IMR-90 (cell line): Measurements from ENCODE around the gene ZBED2. TPM values are rescaled to one million over a fixed set of nuclear protein-coding genes. Genes with fewer than 3 reads are reported as not detected.

Experiments
- ATAC-seq: fragments of 200-7000 bp; cut with Tn5 transposase; 2 replicates; pipeline ENCODE4 v1.9.1; 2020; ENCODE audit warnings: low read depth, mild to moderate bottlenecking, moderate library complexity
- BruUV-seq: library from RNA; stranded (reverse); fragments of 400-500 nt; replicated peaks from 2 replicates; lab custom pipeline; 2021; lab: Mats Ljungman, UMichigan
- CTCF ChIA-PET: fragments of 300-600 bp; formaldehyde crosslinking; extraction: SDS; loops from one replicate; lab custom pipeline; 2021; ENCODE audit warnings: antibody characterized with exemption; lab: Yijun Ruan, JAX
- POLR2A ChIA-PET: fragments of 300-600 bp; sonication (Branson Sonifier 250); formaldehyde crosslinking; loops from one replicate; lab custom pipeline; 2022; ENCODE audit warnings: antibody characterized with exemption; ENCODE audit not compliant: unreplicated experiment; lab: Charles Lee
- DNase-seq: peaks from one replicate; pipeline ENCODE4 v3.0.0; 2013
- H2AFZ ChIP-seq: replicated peaks from 2 replicates; pipeline ENCODE3; 2013; ENCODE audit warnings: low read length, mild to moderate bottlenecking; ENCODE audit not compliant: poor library complexity
- H2AK5ac ChIP-seq: 2 replicates; pipeline ENCODE4 v1.6.1; 2013; ENCODE audit warnings: low read depth, low read length, inconsistent platforms
- H2AK9ac ChIP-seq: replicated peaks from 2 replicates; pipeline ENCODE3; 2013; ENCODE audit warnings: mild to moderate bottlenecking, low read depth, low read length, moderate library complexity; ENCODE audit not compliant: poor library complexity
- H2BK120ac ChIP-seq: 2 replicates; pipeline ENCODE4 v1.6.1; 2013; ENCODE audit warnings: low read depth, low read length, inconsistent platforms
- H2BK15ac ChIP-seq: 3 replicates; pipeline ENCODE4 v1.6.1; 2013; ENCODE audit warnings: low read depth, low read length, inconsistent platforms
- H2BK20ac ChIP-seq: 2 replicates; pipeline ENCODE4 v1.6.1; 2013; ENCODE audit warnings: low read depth, mild to moderate bottlenecking, inconsistent platforms, low read length, moderate library complexity
- H2BK5ac ChIP-seq: 2 replicates; pipeline ENCODE4 v1.6.1; 2013; ENCODE audit warnings: mild to moderate bottlenecking, low read depth, low read length, inconsistent platforms; ENCODE audit not compliant: poor library complexity, severe bottlenecking
- H3K14ac ChIP-seq: replicated peaks from 2 replicates; pipeline ENCODE4 v1.6.1; 2013; ENCODE audit warnings: low read depth, low read length, inconsistent platforms
- H3K18ac ChIP-seq: 2 replicates; pipeline ENCODE4 v1.6.1; 2013; ENCODE audit warnings: low read depth, low read length, control low read depth
- H3K23ac ChIP-seq: 2 replicates; pipeline ENCODE4 v1.6.1; 2013; ENCODE audit warnings: low read depth, low read length, inconsistent platforms
- H3K27ac ChIP-seq: 2 replicates; pipeline ENCODE4 v1.5.1; 2013; ENCODE audit warnings: mild to moderate bottlenecking, control low read depth, low read length; ENCODE audit not compliant: insufficient read depth
- H3K27me3 ChIP-seq: 2 replicates; pipeline ENCODE4 v1.6.1; 2013; ENCODE audit warnings: low read length; ENCODE audit not compliant: control insufficient read depth, insufficient read depth
- H3K36me3 ChIP-seq: 2 replicates; pipeline ENCODE4 v1.6.1; 2013; ENCODE audit warnings: low read length, mixed read lengths; ENCODE audit not compliant: control insufficient read depth, insufficient read depth
- H3K4ac ChIP-seq: 2 replicates; pipeline ENCODE4 v1.6.1; 2013; ENCODE audit warnings: low read depth, low read length, inconsistent platforms
- H3K4me1 ChIP-seq: 2 replicates; pipeline ENCODE4 v1.6.1; 2013; ENCODE audit warnings: low read length, mixed read lengths; ENCODE audit not compliant: control insufficient read depth, insufficient read depth
- H3K4me2 ChIP-seq: 2 replicates; pipeline ENCODE4 v1.6.1; 2013; ENCODE audit warnings: low read depth, mild to moderate bottlenecking, control low read depth, low read length, moderate library complexity
- H3K4me3 ChIP-seq: 2 replicates; pipeline ENCODE4 v1.5.1; 2013; ENCODE audit warnings: low read depth, mild to moderate bottlenecking, control low read depth, low read length, moderate library complexity; ENCODE audit not compliant: insufficient read depth
- H3K56ac ChIP-seq: 2 replicates; pipeline ENCODE4 v1.6.1; 2013; ENCODE audit warnings: low read length, inconsistent platforms; ENCODE audit not compliant: insufficient read depth; ENCODE audit errors: extremely low read depth
- H3K79me1 ChIP-seq, 2 experiments: 2 replicates each; pipeline ENCODE4 v1.6.1; 2013; ENCODE audit warnings: low read length in 2 of 2, inconsistent platforms in 1 of 2, low read depth in 1 of 2
- H3K9ac ChIP-seq: 2 replicates; pipeline ENCODE4 v1.6.1; 2013; ENCODE audit warnings: low read depth, low read length, control low read depth
- H3K9me1 ChIP-seq: 2 replicates; pipeline ENCODE4 v1.6.1; 2013; ENCODE audit warnings: low read length, inconsistent platforms; ENCODE audit not compliant: insufficient read depth
- H3K9me3 ChIP-seq: 2 replicates; pipeline ENCODE4 v1.6.1; 2013; ENCODE audit warnings: low read length; ENCODE audit not compliant: control insufficient read depth, insufficient read depth
- H4K20me1 ChIP-seq: 2 replicates; pipeline ENCODE4 v1.6.1; 2013; ENCODE audit warnings: low read length, inconsistent platforms; ENCODE audit not compliant: insufficient read depth
- H4K5ac ChIP-seq: 2 replicates; pipeline ENCODE4 v1.6.1; 2013; ENCODE audit warnings: mild to moderate bottlenecking, low read depth, low read length, control low read depth
- H4K8ac ChIP-seq, 2 experiments: 2 replicates each; pipeline ENCODE4 v1.6.1; 2013; ENCODE audit warnings: low read depth in 2 of 2, low read length in 2 of 2, control low read depth in 1 of 2, inconsistent platforms in 1 of 2
- H4K91ac ChIP-seq: 2 replicates; pipeline ENCODE4 v1.6.1; 2013; ENCODE audit warnings: low read depth, low read length, inconsistent platforms; ENCODE audit not compliant: insufficient read depth
- BHLHE40 ChIP-seq: fragments of 150-350 bp; IDR thresholded peaks from 2 replicates; pipeline ENCODE4 v1.6.1; 2016; ENCODE audit warnings: mild to moderate bottlenecking, low read depth, low read length
- FOS ChIP-seq: fragments of 150-350 bp; IDR thresholded peaks from 2 replicates; pipeline ENCODE4 v1.6.1; 2016; ENCODE audit warnings: low read depth, low read length
- RAD21 ChIP-seq: IDR thresholded peaks from 2 replicates; pipeline ENCODE4 v1.6.1; 2012; ENCODE audit warnings: low read length, improper control_type of control experiment
- dilution Hi-C: fragments of 300-500 bp; cut with HindIII; formaldehyde crosslinking; loops from one replicate; pipeline ENCODE4 v1.14.3; 2018; ENCODE audit warnings: low sequenced_read_pairs; ENCODE audit not compliant: unreplicated experiment
- in situ Hi-C: fragments of 300-500 bp; cut with MboI; formaldehyde crosslinking; loops from 3 replicates; pipeline ENCODE4 v1.14.3; 2019; ENCODE audit warnings: low sequenced_read_pairs, inconsistent platforms, mixed read lengths
- intact Hi-C: fragments of 100-400 bp; cut with micrococcal nuclease; formaldehyde crosslinking; loops from 2 replicates; pipeline ENCODE4 v1.10.0; 2022
- polyA plus RNA-seq, 3 experiments: library from polyadenylated mRNA; depleted of rRNA; stranded (reverse); fragments of >200 nt; gene quantifications; 2 replicates each; pipeline ENCODE4 v1.2.3, GENCODE V29; 2012; ENCODE audit warnings: low replicate concordance in 1 of 3
- total RNA-seq: library from RNA; depleted of rRNA; stranded (reverse); fragments of >200 nt; gene quantifications from 2 replicates; pipeline ENCODE4 v1.2.3, GENCODE V29; 2012

The ZBED2 gene
- total and polyA plus RNA-seq, 2 of the 4 experiments (the other 2 are of a cell fraction): 0.51 to 0.72 TPM

- Histone ChIP-seq H3K4ac (no peak overlapping the region), H3K56ac (no peak overlapping the region), H3K4me1 (peaks cover 8% of the 10 kb centered on the region), H3K4me2 (peak overlapping the region; percentile 13; the same call in 1 of the 2 replicates), H2BK5ac (peak overlapping the region; percentile 24), H2AFZ (no peak overlapping the region), H3K27me3 (no peaks in the 10 kb centered on the region), H3K36me3 (no peaks in the 10 kb centered on the region), H2AK9ac (no peak overlapping the region), H3K14ac (no peak overlapping the region), H2AK5ac (no peak overlapping the region), H3K4me3 (no peak overlapping the region), H3K18ac (no peak overlapping the region; the same call in 1 of the 2 replicates), H4K20me1 (no peaks in the 10 kb centered on the region), H2BK20ac (no peak overlapping the region; the same call in 1 of the 2 replicates), H4K8ac (no peak overlapping the region), H4K5ac (no peak overlapping the region), H3K9ac (no peak overlapping the region), H3K79me1 (no peaks in the 10 kb centered on the region), H3K27ac (no peak overlapping the region), H3K9me3 (no peaks in the 10 kb centered on the region), H4K91ac (no peak overlapping the region), H2BK120ac (no peak overlapping the region), H3K9me1 (no peaks in the 10 kb centered on the region; the same call in 1 of the 2 replicates), H2BK15ac (no peak overlapping the region; the same call in 2 of the 3 replicates), H3K23ac (no peak overlapping the region)
- BruUV-seq: no TSS peak
- dilution Hi-C loops: no loop called here
- TF ChIP-seq FOS (peak; percentile 26; the same call in 1 of the 2 replicates), RAD21 (no peak), BHLHE40 (no peak)
- intact Hi-C loops: no loop called here
- POLR2A ChIA-PET: no interaction called here
- DNase-seq (peak; percentile 83), ATAC-seq (peak; percentile 75)
- CTCF ChIA-PET: interaction anchor here (0.8 to 1.7 kb wide), 4 partner anchors 11 to 88 kb away, joined by 3 to 5 read pairs (median 4); no protein-coding TSS in a partner anchor
- in situ Hi-C loops: no loop called here
Observed at GRCh38 chr3:111605018-111605417, 9.9 kb upstream of the ZBED2 start.
